ENCODE data around the gene GUCD1. TPM values are rescaled to one million over a fixed set of nuclear protein-coding genes. Genes with fewer than 3 reads are reported as not detected.

GUCD1 gene
- total RNA-seq, 1 donor from 2014 or later = 64.9 TPM

DNA sequence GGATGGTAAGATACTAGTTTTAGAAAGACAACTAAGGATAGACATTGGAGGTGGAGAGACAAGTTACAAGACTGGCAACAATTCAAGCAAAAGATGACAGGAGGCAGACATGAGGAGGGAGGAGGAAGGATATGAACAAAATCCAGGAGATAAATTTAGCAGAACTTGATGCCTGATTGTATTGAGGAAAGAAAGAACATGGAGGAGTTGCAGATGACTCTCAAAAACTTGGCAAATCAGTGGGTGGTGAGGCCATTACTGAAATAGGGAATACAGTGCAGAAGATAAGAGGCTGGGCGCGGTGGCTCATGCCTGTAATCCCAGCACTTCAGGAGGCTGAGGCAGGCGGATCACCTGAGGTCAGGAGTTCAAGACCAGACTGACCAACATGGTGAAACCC is 62.5 kb downstream of the GUCD1 start:
- no peak for DNase-seq
- TF ChIP-seq, protein P1, sequence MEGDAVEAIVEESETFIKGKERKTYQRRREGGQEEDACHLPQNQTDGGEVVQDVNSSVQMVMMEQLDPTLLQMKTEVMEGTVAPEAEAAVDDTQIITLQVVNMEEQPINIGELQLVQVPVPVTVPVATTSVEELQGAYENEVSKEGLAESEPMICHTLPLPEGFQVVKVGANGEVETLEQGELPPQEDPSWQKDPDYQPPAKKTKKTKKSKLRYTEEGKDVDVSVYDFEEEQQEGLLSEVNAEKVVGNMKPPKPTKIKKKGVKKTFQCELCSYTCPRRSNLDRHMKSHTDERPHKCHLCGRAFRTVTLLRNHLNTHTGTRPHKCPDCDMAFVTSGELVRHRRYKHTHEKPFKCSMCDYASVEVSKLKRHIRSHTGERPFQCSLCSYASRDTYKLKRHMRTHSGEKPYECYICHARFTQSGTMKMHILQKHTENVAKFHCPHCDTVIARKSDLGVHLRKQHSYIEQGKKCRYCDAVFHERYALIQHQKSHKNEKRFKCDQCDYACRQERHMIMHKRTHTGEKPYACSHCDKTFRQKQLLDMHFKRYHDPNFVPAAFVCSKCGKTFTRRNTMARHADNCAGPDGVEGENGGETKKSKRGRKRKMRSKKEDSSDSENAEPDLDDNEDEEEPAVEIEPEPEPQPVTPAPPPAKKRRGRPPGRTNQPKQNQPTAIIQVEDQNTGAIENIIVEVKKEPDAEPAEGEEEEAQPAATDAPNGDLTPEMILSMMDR (IDR thresholded peaks at IDR 0.05; ENCODE audit: partially characterized antibody, unreplicated experiment) = no peak
- Mint-ChIP-seq H3K27ac (ENCODE audit: unreplicated experiment) (no peak overlapping the region), H3K27me3 (ENCODE audit: unreplicated experiment) (peaks cover 9% of the 10 kb centered on the region), H3K4me1 (ENCODE audit: low read depth, unreplicated experiment) (peaks cover 7% of the 10 kb centered on the region), H3K9me3 (ENCODE audit: unreplicated experiment) (no peaks in the 10 kb centered on the region), H3K4me3 (ENCODE audit: unreplicated experiment) (no peak overlapping the region), H3K36me3 (ENCODE audit: unreplicated experiment) (peaks cover 11% of the 10 kb centered on the region)

Other genes starting within 250 kb of the GUCD1 start
- gene ADORA2A, start 127.5 kb downstream of the GUCD1 start, total RNA-seq (ENCODE audit: unreplicated experiment) = 15.9 TPM
- gene UPB1, start 59.8 kb downstream of the GUCD1 start, total RNA-seq (ENCODE audit: unreplicated experiment) = 0.37 TPM
- 86.7 TPM for gene SNRPD3, start 861 bp upstream of the GUCD1 start, total RNA-seq (ENCODE audit: unreplicated experiment)
- gene LRRC75B, start 37.9 kb upstream of the GUCD1 start, total RNA-seq (ENCODE audit: unreplicated experiment) = 63.6 TPM
- gene GGT1, start 48.1 kb upstream of the GUCD1 start, total RNA-seq (ENCODE audit: unreplicated experiment) = 3.1 TPM
- not detected for gene PIWIL3, start 219.6 kb upstream of the GUCD1 start, total RNA-seq (ENCODE audit: unreplicated experiment)